Osteocyte (in vitro differentiated cells): ENCODE data around the gene DHX40. TPM values are rescaled to one million over a fixed set of nuclear protein-coding genes. Genes with fewer than 3 reads are reported as not detected.
"Not testable (repeated sequence)": the region's sequence is repeated elsewhere in the genome, so short reads cannot be mapped to it uniquely, and the experiment has no call there.

Experiments
- DNase-seq: peaks from one replicate; pipeline ENCODE4 v3.0.0; 2021; ENCODE audit warnings: mixed read lengths; ENCODE audit not compliant: unreplicated experiment; ENCODE audit errors: extremely low spot score
- H3K27ac Mint-ChIP-seq: one replicate; pipeline ENCODE4 v1.8.0; 2021; ENCODE audit warnings: mild to moderate bottlenecking, mixed read lengths; ENCODE audit not compliant: unreplicated experiment
- H3K27me3 Mint-ChIP-seq: one replicate; pipeline ENCODE4 v1.8.0; 2021; ENCODE audit warnings: mixed read lengths; ENCODE audit not compliant: unreplicated experiment
- H3K36me3 Mint-ChIP-seq: one replicate; pipeline ENCODE4 v1.8.0; 2021; ENCODE audit warnings: mixed read lengths; ENCODE audit not compliant: unreplicated experiment
- H3K4me1 Mint-ChIP-seq: one replicate; pipeline ENCODE4 v1.8.0; 2021; ENCODE audit warnings: mixed read lengths; ENCODE audit not compliant: unreplicated experiment
- H3K4me3 Mint-ChIP-seq: one replicate; pipeline ENCODE4 v1.8.0; 2021; ENCODE audit warnings: mild to moderate bottlenecking, moderate library complexity, mixed read lengths; ENCODE audit not compliant: unreplicated experiment
- H3K9me3 Mint-ChIP-seq: one replicate; pipeline ENCODE4 v1.8.0; 2021; ENCODE audit warnings: mixed read lengths; ENCODE audit not compliant: unreplicated experiment
- CTCF ChIP-seq: fragments of 200-600 bp; sonication (generic); IDR thresholded peaks from 2 replicates; pipeline ENCODE4 v1.5.0; 2021; ENCODE audit warnings: antibody characterized with exemption, mild to moderate bottlenecking, moderate library complexity
- total RNA-seq: library from RNA; stranded (reverse); gene quantifications from 2 replicates; pipeline ENCODE4 v1.2.1, GENCODE V29; 2021

DHX40 gene
- total RNA-seq, 1 donor from 2014 or later, result 42.3 TPM

- DNase-seq, result no peak
- H3K4me1 Mint-ChIP-seq, result no peaks in the 10 kb centered on the region
- peaks cover 9% of the 10 kb centered on the region for H3K36me3 Mint-ChIP-seq
- no peaks in the 10 kb centered on the region for H3K9me3 Mint-ChIP-seq
- H3K27me3 Mint-ChIP-seq, result no peaks in the 10 kb centered on the region
- H3K4me3 Mint-ChIP-seq, result no peak overlapping the region
- TF ChIP-seq CTCF, result no peak
- H3K27ac Mint-ChIP-seq, result no peak overlapping the region
Observed at GRCh38 chr17:59572301-59572924, 7.0 kb downstream of the DHX40 start.

DNA sequence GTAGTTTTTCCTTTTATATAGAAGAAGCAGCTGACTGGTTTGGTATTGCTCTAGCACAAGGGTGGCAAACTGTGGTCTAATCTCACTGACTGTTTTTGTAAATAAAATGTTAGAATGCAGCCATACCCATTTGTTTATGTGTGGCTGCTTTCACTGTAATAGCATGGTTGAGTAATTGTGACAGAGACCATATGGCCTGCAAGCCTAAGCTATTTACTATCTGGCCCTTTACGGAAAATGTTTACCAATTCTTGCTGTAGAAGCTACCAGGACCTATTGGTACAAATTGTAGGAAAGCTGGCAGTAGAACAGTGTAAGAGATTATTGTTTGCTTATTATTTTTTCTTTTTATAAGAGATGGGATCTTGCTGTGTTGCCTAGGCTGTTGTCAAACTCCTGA is 18.8 kb downstream of the DHX40 start:
- not testable (repeated sequence) for H3K9me3 Mint-ChIP-seq, H3K4me3 Mint-ChIP-seq, H3K36me3 Mint-ChIP-seq

GRCh38 chr17:59600169-59600568 is 34.8 kb downstream of the DHX40 start:
- Mint-ChIP-seq H3K9me3 (no peaks in the 10 kb centered on the region), H3K4me1 (no peaks in the 10 kb centered on the region)
- DNase-seq, result no peak

More for the DNA sequence above, 18.8 kb downstream of the DHX40 start:
- DNase-seq, H3K27ac Mint-ChIP-seq, H3K4me1 Mint-ChIP-seq, H3K27me3 Mint-ChIP-seq: not testable (repeated sequence)

GRCh38 chr17:59601130-59601529 is 35.7 kb downstream of the DHX40 start:
- H3K36me3 Mint-ChIP-seq, result peaks cover 44% of the 10 kb centered on the region
- no peaks in the 10 kb centered on the region for H3K4me1 Mint-ChIP-seq
- H3K9me3 Mint-ChIP-seq, result no peaks in the 10 kb centered on the region
- no peak overlapping the region for H3K27ac Mint-ChIP-seq
- no peak for DNase-seq
- no peak overlapping the region for H3K4me3 Mint-ChIP-seq
- TF ChIP-seq CTCF, result no peak
- no peaks in the 10 kb centered on the region for H3K27me3 Mint-ChIP-seq

More at GRCh38 chr17:59600169-59600568, 34.8 kb downstream of the DHX40 start:
- Mint-ChIP-seq H3K27ac (no peak overlapping the region), H3K27me3 (no peaks in the 10 kb centered on the region), H3K36me3 (peaks cover 40% of the 10 kb centered on the region), H3K4me3 (no peak overlapping the region)
- TF ChIP-seq CTCF, result no peak

DNA sequence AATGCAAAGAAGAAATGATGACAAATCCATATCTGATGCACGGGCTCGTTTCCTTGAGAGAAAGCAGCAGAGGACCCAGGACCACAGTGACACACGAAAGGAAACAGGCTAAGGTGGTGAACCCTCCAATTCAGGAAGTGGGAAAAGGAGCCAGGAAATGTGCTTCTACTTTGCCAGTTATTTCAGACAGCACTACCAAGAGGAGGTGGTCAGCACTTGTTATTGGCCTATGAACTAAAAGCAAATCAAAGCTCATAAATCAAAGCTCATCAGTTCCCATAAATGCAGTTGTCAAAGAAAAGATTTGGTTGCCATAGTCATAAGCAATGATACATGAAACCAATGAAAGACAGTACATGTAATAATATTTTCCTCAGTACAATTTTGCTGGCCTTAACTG is 41.7 kb downstream of the DHX40 start:
- no peak for DNase-seq
- no peak overlapping the region for H3K27ac Mint-ChIP-seq
- H3K9me3 Mint-ChIP-seq, result no peaks in the 10 kb centered on the region
- peaks cover 53% of the 10 kb centered on the region for H3K36me3 Mint-ChIP-seq
- H3K4me1 Mint-ChIP-seq, result no peaks in the 10 kb centered on the region
- no peak overlapping the region for H3K4me3 Mint-ChIP-seq
- TF ChIP-seq CTCF, result no peak
- no peaks in the 10 kb centered on the region for H3K27me3 Mint-ChIP-seq
